ENCODE measurements around the gene DPF1. TPM values are rescaled to one million over a fixed set of nuclear protein-coding genes. Genes with fewer than 3 reads are reported as not detected.

The DPF1 gene
- total RNA-seq, 1 experiment from 2014 or later = 2.5 TPM

- Histone ChIP-seq H3K9ac (ENCODE audit: low read length) (no peak overlapping the region), H3K4me1 (ENCODE audit: low read length) (no peaks in the 10 kb centered on the region), H3K4me2 (ENCODE audit: low read depth, low read length, poor library complexity, severe bottlenecking) (no peak overlapping the region), H3K27ac (ENCODE audit: low read length) (no peak overlapping the region), H2AFZ (ENCODE audit: low read length) (no peak overlapping the region), H3K9me3 (ENCODE audit: low read length) (no peaks in the 10 kb centered on the region), H3K9me2 (replicated peaks; ENCODE audit: insufficient read depth, low read length) (no peaks in the 10 kb centered on the region), H3K79me2 (ENCODE audit: low read length) (0 out of 2 replicates have a peak, but pooled peaks cover 4% of the 10 kb centered on the region), H4K20me1 (ENCODE audit: insufficient read depth, low read depth, low read length) (0 out of 2 replicates have a peak, but pooled peaks cover 6% of the 10 kb centered on the region), H3K4me3 (ENCODE audit: low read length) (no peak overlapping the region), H3K27me3 (ENCODE audit: low read length) (no peaks in the 10 kb centered on the region), H3K36me3 (ENCODE audit: insufficient read depth, low read length) (peaks cover 9% of the 10 kb centered on the region; the same call in 1 of the 2 replicates)
- no peak for DNase-seq
These were observed 40.6 kb downstream of the DPF1 start for GRCh38 chr19:38183251-38183897.

- Histone ChIP-seq H4K20me1 (ENCODE audit: insufficient read depth, low read depth, low read length) (0 out of 2 replicates have a peak, but pooled peaks cover 6% of the 10 kb centered on the region), H3K79me2 (ENCODE audit: low read length) (0 out of 2 replicates have a peak, but pooled peaks cover 4% of the 10 kb centered on the region), H3K9me2 (replicated peaks; ENCODE audit: insufficient read depth, low read length) (no peaks in the 10 kb centered on the region), H2AFZ (ENCODE audit: low read length) (no peak overlapping the region), H3K4me2 (ENCODE audit: low read depth, low read length, poor library complexity, severe bottlenecking) (no peak overlapping the region), H3K36me3 (ENCODE audit: insufficient read depth, low read length) (peaks cover 9% of the 10 kb centered on the region; the same call in 1 of the 2 replicates), H3K27ac (ENCODE audit: low read length) (no peak overlapping the region), H3K4me3 (ENCODE audit: low read length) (no peak overlapping the region), H3K9me3 (ENCODE audit: low read length) (no peaks in the 10 kb centered on the region), H3K9ac (ENCODE audit: low read length) (no peak overlapping the region), H3K27me3 (ENCODE audit: low read length) (no peaks in the 10 kb centered on the region), H3K4me1 (ENCODE audit: low read length) (no peaks in the 10 kb centered on the region)
- no peak for DNase-seq
These were observed 41.3 kb downstream of the DPF1 start for GRCh38 chr19:38182536-38183210.

GRCh38 chr19:38180071-38180470 is 44.0 kb downstream of the DPF1 start:
- Histone ChIP-seq H3K9ac (ENCODE audit: low read length) (no peak overlapping the region), H3K4me3 (ENCODE audit: low read length) (no peak overlapping the region), H3K4me1 (ENCODE audit: low read length) (no peaks in the 10 kb centered on the region), H3K27ac (ENCODE audit: low read length) (no peak overlapping the region), H3K27me3 (ENCODE audit: low read length) (no peaks in the 10 kb centered on the region), H3K9me3 (ENCODE audit: low read length) (no peaks in the 10 kb centered on the region), H3K4me2 (ENCODE audit: low read depth, low read length, poor library complexity, severe bottlenecking) (no peak overlapping the region), H3K9me2 (replicated peaks; ENCODE audit: insufficient read depth, low read length) (no peaks in the 10 kb centered on the region), H2AFZ (ENCODE audit: low read length) (no peak overlapping the region), H4K20me1 (ENCODE audit: insufficient read depth, low read depth, low read length) (0 out of 2 replicates have a peak, but pooled peaks cover 5% of the 10 kb centered on the region), H3K36me3 (ENCODE audit: insufficient read depth, low read length) (peaks cover 9% of the 10 kb centered on the region; the same call in 1 of the 2 replicates), H3K79me2 (ENCODE audit: low read length) (0 out of 2 replicates have a peak, but pooled peaks cover 4% of the 10 kb centered on the region)
- DNase-seq = no peak

GRCh38 chr19:38175422-38175821 is 48.6 kb downstream of the DPF1 start:
- no peak overlapping the region for H2AFZ ChIP-seq (ENCODE audit: low read length)
- 0 out of 2 replicates have a peak, but pooled peaks cover 3% of the 10 kb centered on the region for H4K20me1 ChIP-seq (ENCODE audit: insufficient read depth, low read depth, low read length)
- DNase-seq = no peak

GRCh38 chr19:38173291-38174041 is 50.6 kb downstream of the DPF1 start:
- Histone ChIP-seq H3K9me2 (replicated peaks; ENCODE audit: insufficient read depth, low read length) (no peaks in the 10 kb centered on the region), H3K4me3 (ENCODE audit: low read length) (no peak overlapping the region), H3K36me3 (ENCODE audit: insufficient read depth, low read length) (peaks cover 5% of the 10 kb centered on the region; the same call in 1 of the 2 replicates), H3K27ac (ENCODE audit: low read length) (no peak overlapping the region), H3K27me3 (ENCODE audit: low read length) (no peaks in the 10 kb centered on the region), H4K20me1 (ENCODE audit: insufficient read depth, low read depth, low read length) (0 out of 2 replicates have a peak, but pooled peaks cover 3% of the 10 kb centered on the region), H3K79me2 (ENCODE audit: low read length) (no peaks in the 10 kb centered on the region), H2AFZ (ENCODE audit: low read length) (no peak overlapping the region), H3K9me3 (ENCODE audit: low read length) (no peaks in the 10 kb centered on the region), H3K4me2 (ENCODE audit: low read depth, low read length, poor library complexity, severe bottlenecking) (no peak overlapping the region), H3K4me1 (ENCODE audit: low read length) (peaks cover 4% of the 10 kb centered on the region), H3K9ac (ENCODE audit: low read length) (no peak overlapping the region)
- DNase-seq = no peak

More at GRCh38 chr19:38175422-38175821, 48.6 kb downstream of the DPF1 start:
- Histone ChIP-seq H3K9me3 (ENCODE audit: low read length) (no peaks in the 10 kb centered on the region), H3K9ac (ENCODE audit: low read length) (no peak overlapping the region), H3K79me2 (ENCODE audit: low read length) (no peaks in the 10 kb centered on the region), H3K4me1 (ENCODE audit: low read length) (no peaks in the 10 kb centered on the region), H3K4me2 (ENCODE audit: low read depth, low read length, poor library complexity, severe bottlenecking) (no peak overlapping the region), H3K27me3 (ENCODE audit: low read length) (no peaks in the 10 kb centered on the region), H3K36me3 (ENCODE audit: insufficient read depth, low read length) (peaks cover 6% of the 10 kb centered on the region), H3K9me2 (replicated peaks; ENCODE audit: insufficient read depth, low read length) (no peaks in the 10 kb centered on the region), H3K4me3 (ENCODE audit: low read length) (no peak overlapping the region), H3K27ac (ENCODE audit: low read length) (no peak overlapping the region)

GRCh38 chr19:38172001-38172400 is 52.0 kb downstream of the DPF1 start:
- Histone ChIP-seq H3K9ac (ENCODE audit: low read length) (no peak overlapping the region), H3K27ac (ENCODE audit: low read length) (no peak overlapping the region), H3K4me3 (ENCODE audit: low read length) (no peak overlapping the region), H3K4me1 (ENCODE audit: low read length) (peaks cover 19% of the 10 kb centered on the region), H3K79me2 (ENCODE audit: low read length) (no peaks in the 10 kb centered on the region), H3K9me2 (replicated peaks; ENCODE audit: insufficient read depth, low read length) (no peaks in the 10 kb centered on the region), H3K27me3 (ENCODE audit: low read length) (no peaks in the 10 kb centered on the region), H4K20me1 (ENCODE audit: insufficient read depth, low read depth, low read length) (0 out of 2 replicates have a peak, but pooled peaks cover 3% of the 10 kb centered on the region), H3K9me3 (ENCODE audit: low read length) (no peaks in the 10 kb centered on the region), H2AFZ (ENCODE audit: low read length) (no peak overlapping the region), H3K4me2 (ENCODE audit: low read depth, low read length, poor library complexity, severe bottlenecking) (no peak overlapping the region), H3K36me3 (ENCODE audit: insufficient read depth, low read length) (peaks cover 5% of the 10 kb centered on the region; the same call in 1 of the 2 replicates)
- no peak for DNase-seq

GRCh38 chr19:38170334-38170733 is 53.7 kb downstream of the DPF1 start:
- Histone ChIP-seq H3K9me2 (replicated peaks; ENCODE audit: insufficient read depth, low read length) (no peaks in the 10 kb centered on the region), H3K27ac (ENCODE audit: low read length) (no peak overlapping the region), H3K9ac (ENCODE audit: low read length) (no peak overlapping the region), H2AFZ (ENCODE audit: low read length) (no peak overlapping the region), H3K4me3 (ENCODE audit: low read length) (no peak overlapping the region), H3K27me3 (ENCODE audit: low read length) (no peaks in the 10 kb centered on the region), H4K20me1 (ENCODE audit: insufficient read depth, low read depth, low read length) (0 out of 2 replicates have a peak, but pooled peaks cover 3% of the 10 kb centered on the region), H3K79me2 (ENCODE audit: low read length) (no peaks in the 10 kb centered on the region), H3K4me1 (ENCODE audit: low read length) (peaks cover 24% of the 10 kb centered on the region), H3K9me3 (ENCODE audit: low read length) (no peaks in the 10 kb centered on the region), H3K36me3 (ENCODE audit: insufficient read depth, low read length) (peaks cover 5% of the 10 kb centered on the region; the same call in 1 of the 2 replicates), H3K4me2 (ENCODE audit: low read depth, low read length, poor library complexity, severe bottlenecking) (no peak overlapping the region)
- no peak for DNase-seq

Data from Karpas-422 (cell line).